Upper lobe of right lung (tissue), 1 donor: Measurements from ENCODE around the gene PAIP1. TPM values are rescaled to one million over a fixed set of nuclear protein-coding genes. Genes with fewer than 3 reads are reported as not detected.
"Not testable (repeated sequence)": the region's sequence is repeated elsewhere in the genome, so short reads cannot be mapped to it uniquely, and the experiment has no call there.

Experiments
- ATAC-seq: fragments of 200-7000 bp; cut with Tn5 transposase; one replicate; pipeline ENCODE4 v1.9.1; 2020; ENCODE audit warnings: mild to moderate bottlenecking, moderate library complexity
- DNase-seq: peaks from one replicate; pipeline ENCODE4 v3.0.0-alpha.2; 2020
- H3K27ac ChIP-seq: fragments of 200-600 bp; one replicate; pipeline ENCODE4 v1.8.0; 2022
- H3K27me3 ChIP-seq: fragments of 200-600 bp; one replicate; pipeline ENCODE4 v1.8.0; 2022; ENCODE audit warnings: mild to moderate bottlenecking
- H3K36me3 ChIP-seq: fragments of 200-600 bp; one replicate; pipeline ENCODE4 v1.8.0; 2022
- H3K4me1 ChIP-seq: fragments of 200-600 bp; one replicate; pipeline ENCODE4 v1.8.0; 2022
- H3K4me3 ChIP-seq: fragments of 200-600 bp; one replicate; pipeline ENCODE4 v1.8.0; 2022; ENCODE audit warnings: mild to moderate bottlenecking
- H3K9me3 ChIP-seq: fragments of 200-600 bp; one replicate; pipeline ENCODE4 v1.8.0; 2022
- intact Hi-C: fragments of 100-400 bp; cut with DNase I; formaldehyde crosslinking; loops from one replicate; pipeline ENCODE4 v1.11.0; 2022
- total RNA-seq: library from RNA; stranded (reverse); fragmentation: NEBNext Ultra II Directional; extraction: Animal tissue kit (Norgen Biotek cat#: 25700); gene quantifications from one replicate; pipeline ENCODE4 v1.2.1, GENCODE V29; 2021
- TF ChIP-seq, protein P1 (sequence below): fragments of 200-600 bp; IDR thresholded peaks from one replicate; pipeline ENCODE4 v1.8.0; 2022; ENCODE audit warnings: antibody characterized with exemption
- donor health status: DM: no; HTN: yes; CAD: no; lungs with severe emphysema.

Gene PAIP1
- total RNA-seq, 1 donor from 2014 or later = 82.3 TPM

DNA sequence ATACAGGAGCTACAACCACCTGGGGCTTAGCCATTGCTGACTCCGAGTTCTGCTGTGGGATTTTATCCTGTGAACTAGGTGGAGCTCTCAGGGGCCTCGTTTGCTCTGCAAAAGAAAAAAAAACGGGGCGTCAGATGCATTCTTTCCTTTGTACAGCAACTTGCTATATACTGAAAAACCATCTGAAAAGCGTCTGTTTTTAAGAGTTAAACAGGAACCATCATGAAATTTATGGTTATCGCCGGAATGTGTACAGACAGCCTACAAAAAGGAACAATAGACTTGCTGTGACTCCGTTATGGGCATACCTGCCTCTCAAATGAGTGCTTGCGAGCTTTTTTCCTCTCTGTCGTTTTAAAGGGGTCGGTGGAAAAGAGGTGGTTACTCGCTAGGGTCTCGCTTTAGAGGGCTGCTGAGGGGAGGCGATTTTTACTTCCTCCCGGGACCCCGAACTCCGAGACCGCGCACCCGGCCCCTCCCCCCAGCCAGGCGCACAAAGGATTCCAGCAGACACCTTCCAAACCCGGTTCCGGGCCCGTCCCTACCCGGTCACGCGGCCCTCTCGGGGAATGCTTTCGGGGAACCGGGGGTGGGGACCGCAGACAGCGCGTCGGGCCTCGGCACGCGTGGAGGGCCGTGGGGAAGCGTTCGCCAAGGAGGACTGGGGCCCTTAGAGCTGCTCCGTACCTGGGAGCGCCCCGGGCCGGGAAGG lies 826 bp downstream of the PAIP1 start:
- Histone ChIP-seq H3K4me1 (peaks cover 24% of the 10 kb centered on the region), H3K4me3 (peak overlapping the region; percentile 74), H3K27ac (peak overlapping the region; percentile 98), H3K36me3 (peaks cover 32% of the 10 kb centered on the region), H3K9me3 (no peaks in the 10 kb centered on the region), H3K27me3 (no peaks in the 10 kb centered on the region)
- TF ChIP-seq, protein P1, sequence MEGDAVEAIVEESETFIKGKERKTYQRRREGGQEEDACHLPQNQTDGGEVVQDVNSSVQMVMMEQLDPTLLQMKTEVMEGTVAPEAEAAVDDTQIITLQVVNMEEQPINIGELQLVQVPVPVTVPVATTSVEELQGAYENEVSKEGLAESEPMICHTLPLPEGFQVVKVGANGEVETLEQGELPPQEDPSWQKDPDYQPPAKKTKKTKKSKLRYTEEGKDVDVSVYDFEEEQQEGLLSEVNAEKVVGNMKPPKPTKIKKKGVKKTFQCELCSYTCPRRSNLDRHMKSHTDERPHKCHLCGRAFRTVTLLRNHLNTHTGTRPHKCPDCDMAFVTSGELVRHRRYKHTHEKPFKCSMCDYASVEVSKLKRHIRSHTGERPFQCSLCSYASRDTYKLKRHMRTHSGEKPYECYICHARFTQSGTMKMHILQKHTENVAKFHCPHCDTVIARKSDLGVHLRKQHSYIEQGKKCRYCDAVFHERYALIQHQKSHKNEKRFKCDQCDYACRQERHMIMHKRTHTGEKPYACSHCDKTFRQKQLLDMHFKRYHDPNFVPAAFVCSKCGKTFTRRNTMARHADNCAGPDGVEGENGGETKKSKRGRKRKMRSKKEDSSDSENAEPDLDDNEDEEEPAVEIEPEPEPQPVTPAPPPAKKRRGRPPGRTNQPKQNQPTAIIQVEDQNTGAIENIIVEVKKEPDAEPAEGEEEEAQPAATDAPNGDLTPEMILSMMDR = no peak
- peak; percentile 68 for ATAC-seq
- intact Hi-C loops = no loop called here
- DNase-seq = peak; percentile 86

DNA sequence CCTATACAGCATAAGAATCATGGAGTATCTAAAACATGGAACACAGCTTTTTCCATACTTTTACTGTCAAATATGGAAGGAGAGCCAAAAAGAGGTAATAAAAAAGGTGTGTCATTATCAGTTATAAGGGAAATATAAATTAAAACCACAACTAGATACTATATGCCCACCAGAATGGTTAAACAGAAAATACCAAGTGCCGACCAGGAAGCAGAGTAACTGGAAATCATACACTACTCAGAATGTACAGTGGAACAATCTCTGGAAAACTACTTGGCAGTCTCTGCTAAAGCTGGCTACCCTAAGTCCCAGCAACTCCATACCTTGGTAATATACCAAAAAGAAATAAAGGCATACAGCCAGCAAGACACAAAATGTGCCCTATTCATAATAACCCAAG lies 2.4 kb downstream of the PAIP1 start:
- ATAC-seq (no peak), DNase-seq (no peak)
- TF ChIP-seq, protein P1 = no peak
- H3K9me3 ChIP-seq = no peaks in the 10 kb centered on the region
- H3K27ac ChIP-seq = no peak overlapping the region
- no peak overlapping the region for H3K4me3 ChIP-seq
- no peaks in the 10 kb centered on the region for H3K27me3 ChIP-seq
- intact Hi-C loops = no loop called here
- peaks cover 42% of the 10 kb centered on the region for H3K36me3 ChIP-seq
- peaks cover 30% of the 10 kb centered on the region for H3K4me1 ChIP-seq

DNA sequence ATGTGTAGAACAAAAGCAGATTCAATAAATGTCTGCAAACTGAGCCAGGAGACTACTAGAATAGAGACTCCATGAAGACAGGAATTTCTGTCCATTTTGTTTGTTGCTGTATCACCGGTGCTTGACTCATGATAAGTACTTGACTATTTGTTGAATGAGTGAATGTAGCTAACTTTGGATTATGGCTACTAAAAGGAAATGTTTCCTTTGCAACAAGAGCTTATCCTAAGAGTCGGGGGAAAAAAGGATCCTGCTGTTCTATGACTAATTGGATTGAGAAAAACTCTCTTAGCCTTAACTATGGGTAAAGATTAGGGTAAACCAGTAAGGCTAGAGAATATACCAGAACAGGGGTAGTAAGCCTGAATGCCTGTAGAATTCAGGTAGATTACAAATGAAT lies 3.5 kb downstream of the PAIP1 start:
- peaks cover 48% of the 10 kb centered on the region for H3K36me3 ChIP-seq
- no peaks in the 10 kb centered on the region for H3K27me3 ChIP-seq
- no peaks in the 10 kb centered on the region for H3K9me3 ChIP-seq
- ATAC-seq (no peak), DNase-seq (no peak)
- intact Hi-C loops = no loop called here
- peaks cover 30% of the 10 kb centered on the region for H3K4me1 ChIP-seq
- no peak overlapping the region for H3K27ac ChIP-seq
- no peak overlapping the region for H3K4me3 ChIP-seq
- TF ChIP-seq, protein P1 = no peak

DNA sequence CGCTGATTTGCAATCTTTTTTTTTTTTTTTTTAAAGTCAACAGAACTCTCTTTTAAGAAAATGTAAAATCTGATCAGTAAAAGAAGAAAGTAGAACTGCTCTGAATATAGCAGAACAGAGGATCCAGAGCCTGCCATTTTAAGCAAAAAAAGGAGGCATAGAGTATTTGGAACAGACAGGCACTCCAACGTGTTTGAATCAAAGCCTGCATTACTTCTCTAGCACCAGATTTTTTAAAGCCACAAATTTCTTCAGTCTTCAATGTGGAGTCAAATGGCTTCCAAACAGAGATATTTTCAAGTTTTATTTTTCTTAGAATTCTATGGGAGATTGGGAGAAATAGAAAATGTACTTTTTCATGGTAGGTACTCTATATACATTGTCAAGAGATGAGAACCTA lies 5.1 kb downstream of the PAIP1 start:
- DNase-seq (no peak), ATAC-seq (no peak)
- intact Hi-C loops = no loop called here
- Histone ChIP-seq H3K9me3 (no peaks in the 10 kb centered on the region), H3K27ac (no peak overlapping the region), H3K36me3 (peaks cover 64% of the 10 kb centered on the region), H3K27me3 (no peaks in the 10 kb centered on the region), H3K4me3 (no peak overlapping the region), H3K4me1 (peaks cover 30% of the 10 kb centered on the region)
- TF ChIP-seq, protein P1 = no peak

DNA sequence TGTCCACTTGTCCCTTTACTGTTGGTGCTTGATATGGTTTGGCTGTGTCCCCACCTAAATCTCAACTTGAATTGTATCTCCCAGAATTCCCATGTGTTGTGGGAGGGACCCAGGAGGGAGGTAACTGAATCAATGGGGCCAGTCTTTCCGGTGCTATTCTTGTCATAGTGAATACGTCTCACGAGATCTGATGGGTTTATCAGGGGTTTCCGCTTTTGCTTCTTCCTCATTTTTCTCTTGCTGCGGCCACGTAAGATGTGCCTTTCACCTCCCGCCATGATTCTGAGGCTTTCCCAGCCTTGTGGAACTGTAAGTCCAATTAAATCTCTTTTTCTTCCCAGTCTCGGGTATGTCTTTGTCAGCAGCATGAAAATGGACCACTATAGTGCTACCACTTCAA lies 7.6 kb downstream of the PAIP1 start:
- H3K36me3 ChIP-seq = peaks cover 85% of the 10 kb centered on the region
- intact Hi-C loops = not testable (repeated sequence)

DNA sequence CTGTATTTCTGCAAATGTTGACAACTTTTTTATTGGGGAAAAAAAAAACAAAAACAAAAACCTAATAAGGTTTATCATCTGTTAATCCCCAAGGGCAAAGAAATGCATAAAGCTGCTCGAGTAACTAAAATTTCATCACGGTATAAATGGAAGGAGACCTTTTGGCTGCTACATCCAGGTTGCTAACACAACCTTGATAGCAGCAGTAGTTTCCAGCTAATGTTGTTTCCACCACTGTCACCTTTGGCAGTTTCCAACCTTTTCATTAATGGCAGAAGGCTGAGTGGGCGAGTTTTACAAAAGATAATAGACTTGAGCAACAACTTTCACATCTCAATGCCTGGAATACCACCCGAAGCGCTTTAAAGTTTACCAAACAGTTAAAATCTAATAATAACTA lies 8.5 kb downstream of the PAIP1 start:
- no peaks in the 10 kb centered on the region for H3K9me3 ChIP-seq
- H3K36me3 ChIP-seq = peaks cover 87% of the 10 kb centered on the region
- H3K27ac ChIP-seq = no peak overlapping the region
- H3K4me3 ChIP-seq = no peak overlapping the region
- ATAC-seq = no peak
- H3K27me3 ChIP-seq = no peaks in the 10 kb centered on the region
- H3K4me1 ChIP-seq = peaks cover 7% of the 10 kb centered on the region
- intact Hi-C loops = no loop called here
- DNase-seq = no peak
- TF ChIP-seq, protein P1 = no peak

More for the DNA sequence above, 7.6 kb downstream of the PAIP1 start:
- not testable (repeated sequence) for H3K4me3 ChIP-seq, H3K9me3 ChIP-seq, H3K27ac ChIP-seq, H3K27me3 ChIP-seq, DNase-seq, ATAC-seq
- peaks cover 15% of the 10 kb centered on the region for H3K4me1 ChIP-seq
